Fibroblast of skin of right quadriceps (primary cell): ENCODE measurements around the gene RCOR1.
"Not testable (repeated sequence)": the region's sequence is repeated elsewhere in the genome, so short reads cannot be mapped to it uniquely, and the experiment has no call there.

ENCODE experiments used
- DNase-seq: peaks from one replicate; pipeline ENCODE4 v3.0.0-alpha.2; 2013

The RCOR1 gene

DNA sequence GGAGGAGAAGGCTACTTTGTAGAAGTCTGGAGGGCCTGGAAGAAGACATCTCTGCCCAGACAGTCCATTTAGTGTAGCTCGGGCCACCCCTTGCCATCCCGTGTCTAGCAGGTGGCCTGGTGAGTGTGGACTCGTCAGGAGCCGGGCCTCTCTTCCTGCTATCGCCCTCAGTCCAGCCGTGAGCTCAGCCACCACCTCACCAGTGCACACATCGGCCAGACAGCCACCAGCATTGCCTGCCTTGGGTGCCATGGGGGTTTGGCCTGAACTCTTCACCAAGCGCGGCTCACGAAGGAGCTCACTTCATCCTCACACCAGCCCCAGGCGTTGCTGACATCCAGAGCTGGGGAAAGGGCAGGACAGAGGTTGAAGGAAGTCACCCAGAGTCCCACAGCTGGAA is 165.2 kb downstream of the RCOR1 start:
- DNase-seq: no peak

DNA sequence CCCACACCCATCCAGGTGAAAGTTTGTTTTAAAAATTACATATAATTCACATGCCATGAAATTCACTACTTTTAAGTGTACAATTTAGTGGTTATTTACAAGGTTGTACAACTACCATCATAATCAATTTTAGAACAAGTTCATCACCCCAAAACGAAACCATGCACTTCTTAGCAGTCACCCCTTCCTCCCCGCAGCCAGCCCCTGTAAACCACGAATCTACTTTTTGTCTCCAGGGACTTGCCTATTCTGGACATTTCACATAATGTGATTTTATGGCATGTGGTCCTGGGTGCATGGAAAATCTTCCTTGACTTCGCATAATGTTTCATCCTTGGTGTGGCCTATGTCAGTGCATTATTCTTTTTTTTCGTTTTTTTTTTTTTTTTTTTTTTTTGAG is 165.6 kb downstream of the RCOR1 start:
- DNase-seq: no peak

GRCh38 chr14:102759456-102760187 is 167.2 kb downstream of the RCOR1 start:
- no peak for DNase-seq

DNA sequence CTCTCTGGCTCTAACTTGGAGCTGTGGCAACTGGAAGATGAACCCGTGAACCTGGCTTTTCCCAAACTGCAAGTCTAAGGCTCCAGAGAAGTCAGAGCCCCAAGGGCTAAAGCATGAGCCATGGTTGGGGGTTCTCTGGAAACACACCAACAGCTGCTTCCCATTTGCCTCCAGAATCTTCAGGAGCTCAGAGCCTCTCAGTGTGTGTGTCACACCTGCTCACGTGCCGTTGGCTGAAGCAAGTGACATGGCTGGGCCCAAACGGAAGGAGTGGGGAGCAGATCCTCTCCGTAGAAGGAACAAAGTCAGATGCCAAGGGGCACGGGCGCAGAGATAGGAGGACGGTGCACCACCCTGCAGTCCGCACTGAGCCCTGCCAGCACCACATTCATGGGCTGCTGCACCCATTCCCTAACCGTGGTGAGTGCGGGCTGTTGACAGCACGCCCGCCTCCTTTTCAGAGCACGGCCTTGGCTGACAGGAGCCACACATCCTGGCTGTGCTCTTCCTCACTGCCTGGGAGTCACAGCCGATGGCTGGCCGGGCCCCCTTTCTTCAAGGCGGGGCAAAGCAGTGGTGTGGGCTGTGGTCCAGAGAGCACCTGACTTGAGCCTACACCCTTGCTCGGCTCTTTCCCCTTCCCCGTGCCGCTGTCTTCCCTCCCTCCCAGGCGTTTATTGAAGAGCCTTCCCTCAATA is 168.2 kb downstream of the RCOR1 start:
- DNase-seq: no peak

DNA sequence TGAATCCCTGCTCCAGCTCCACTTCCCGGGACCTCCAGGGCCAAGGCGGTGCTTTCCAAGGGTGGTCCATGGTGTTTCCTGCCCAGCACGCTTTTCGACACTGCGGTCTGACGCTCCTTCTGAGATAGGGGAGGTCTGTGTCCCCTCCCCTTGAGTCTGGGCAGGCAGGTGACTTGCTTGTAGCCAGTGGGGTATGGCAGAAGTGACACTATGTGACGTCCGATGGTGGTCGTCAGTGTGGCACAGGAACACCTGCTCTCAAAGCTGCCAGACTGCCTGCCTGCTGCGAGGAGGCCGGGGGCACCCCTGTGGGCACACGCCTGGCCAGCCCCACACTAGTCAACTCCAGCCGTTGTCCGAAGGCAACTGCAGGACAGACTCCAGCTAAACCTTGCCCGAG is 168.8 kb downstream of the RCOR1 start:
- DNase-seq: no peak

DNA sequence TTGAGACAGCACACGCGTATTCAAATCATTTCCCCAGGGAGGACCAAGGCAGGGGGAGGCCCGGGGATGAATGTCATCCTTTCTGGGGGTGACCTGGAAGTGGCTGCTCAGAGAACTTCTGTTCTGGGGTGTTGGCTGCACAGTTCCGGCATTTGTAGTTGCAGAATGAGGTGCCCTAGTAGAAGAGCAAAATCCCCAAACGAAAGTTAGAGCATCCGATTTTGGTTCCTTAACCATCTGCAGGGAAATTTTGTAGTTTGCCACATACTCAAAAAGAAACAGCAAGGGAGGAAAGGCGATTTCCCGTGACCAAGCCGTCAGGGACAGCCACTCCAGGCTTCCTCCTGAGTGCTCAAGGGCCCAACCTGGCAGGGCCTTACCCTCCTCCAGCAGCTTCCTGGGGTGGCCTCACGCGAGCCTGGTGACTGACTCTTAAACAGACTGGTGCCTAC is 171.8 kb downstream of the RCOR1 start:
- no peak for DNase-seq

DNA sequence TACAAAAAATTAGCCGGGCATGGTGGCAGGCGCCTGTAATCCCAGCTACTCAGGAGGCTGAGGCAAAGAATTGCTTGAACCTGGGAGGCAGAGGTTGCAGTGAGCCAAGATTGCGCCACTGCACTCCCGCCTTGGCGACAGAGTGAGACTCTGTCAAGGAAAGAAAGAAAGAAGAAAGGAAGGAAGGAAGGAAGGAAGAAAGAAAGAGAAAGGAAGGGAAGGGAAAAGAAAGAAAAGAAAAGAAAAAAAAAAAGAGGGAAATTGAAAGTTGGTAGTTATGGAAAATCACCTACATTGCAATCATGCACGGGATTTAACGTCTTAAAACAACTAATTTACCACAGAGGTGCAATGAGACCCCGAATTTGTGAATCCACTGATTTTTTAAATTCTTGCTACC is 173.3 kb downstream of the RCOR1 start:
- not testable (repeated sequence) for DNase-seq

- DNase-seq: no peak
Measured at GRCh38 chr14:102768223-102769048, 176.0 kb downstream of the RCOR1 start.

DNA sequence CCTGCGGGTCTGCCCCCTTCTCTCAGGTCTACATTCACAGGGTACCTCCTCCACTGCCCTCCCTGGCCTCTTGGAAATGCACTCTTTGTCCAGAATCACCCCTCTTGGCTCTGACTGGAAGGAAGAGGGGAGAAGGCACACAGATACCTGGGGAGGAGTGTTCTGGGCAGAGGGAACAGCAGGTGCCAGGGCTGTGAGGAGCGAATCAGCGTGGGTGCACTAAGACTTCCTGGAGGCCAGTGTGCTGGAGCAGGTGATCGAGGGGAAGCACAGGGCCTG is 176.5 kb downstream of the RCOR1 start:
- DNase-seq: no peak

- no peak for DNase-seq
Measured at GRCh38 chr14:102770147-102771123, 178.0 kb downstream of the RCOR1 start.

DNA sequence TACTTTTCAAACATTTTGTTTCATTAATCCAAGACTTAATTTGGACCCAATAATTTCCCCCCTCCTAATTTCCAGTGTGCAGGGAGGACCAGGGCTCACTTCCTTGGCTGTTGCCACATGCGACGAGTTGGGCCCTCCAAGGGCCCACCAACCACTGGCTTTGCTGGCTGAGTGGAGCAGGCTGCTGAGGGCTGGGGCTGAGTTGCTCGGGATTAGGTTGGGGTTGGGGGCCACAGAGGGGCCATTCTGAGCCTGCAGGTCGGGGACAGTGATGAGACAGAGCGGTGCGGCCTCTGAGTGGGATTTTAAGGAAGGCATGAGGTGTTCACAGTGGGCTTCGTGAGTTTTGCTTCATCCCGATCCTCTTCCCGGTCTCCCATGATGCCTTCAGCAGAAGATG is 178.7 kb downstream of the RCOR1 start:
- DNase-seq: no peak

DNA sequence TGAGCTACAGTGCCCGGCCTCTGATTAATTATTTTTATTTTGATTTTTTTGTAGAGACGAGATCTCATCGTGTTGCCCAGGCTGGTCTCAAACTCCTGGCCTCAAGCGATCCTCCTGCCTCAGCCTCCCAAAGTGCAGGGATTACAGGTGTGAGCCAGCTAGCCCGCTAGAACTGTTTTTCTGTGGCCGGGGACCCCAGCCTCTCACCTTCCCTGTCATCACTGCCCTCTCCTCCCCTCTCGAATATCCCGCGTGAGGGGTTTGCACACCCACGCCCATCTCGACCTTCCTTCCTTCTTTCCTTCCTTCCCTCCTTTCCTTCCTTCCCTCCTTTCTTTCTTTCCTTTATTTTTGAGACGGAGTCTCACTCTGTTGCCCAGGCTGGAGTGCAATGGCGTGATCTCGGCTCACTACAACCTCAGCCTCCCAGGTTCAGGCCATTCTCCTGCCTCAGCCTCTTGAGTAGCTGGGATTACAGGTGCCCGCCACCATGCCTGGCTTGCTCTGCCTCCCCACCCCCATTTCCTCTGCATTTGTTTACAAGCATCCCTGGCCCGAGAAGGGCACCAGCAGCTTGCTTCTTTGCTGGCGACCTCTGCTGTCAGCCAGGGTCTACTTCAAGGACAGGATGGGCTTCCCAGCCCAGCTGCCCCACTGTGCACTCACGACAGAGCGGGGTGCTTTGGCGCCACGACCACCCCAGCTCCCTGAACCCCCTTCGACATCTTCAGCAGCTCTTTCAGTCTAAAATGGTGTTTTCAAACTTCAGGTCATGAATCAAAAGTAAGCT is 180.5 kb downstream of the RCOR1 start:
- no peak for DNase-seq

DNA sequence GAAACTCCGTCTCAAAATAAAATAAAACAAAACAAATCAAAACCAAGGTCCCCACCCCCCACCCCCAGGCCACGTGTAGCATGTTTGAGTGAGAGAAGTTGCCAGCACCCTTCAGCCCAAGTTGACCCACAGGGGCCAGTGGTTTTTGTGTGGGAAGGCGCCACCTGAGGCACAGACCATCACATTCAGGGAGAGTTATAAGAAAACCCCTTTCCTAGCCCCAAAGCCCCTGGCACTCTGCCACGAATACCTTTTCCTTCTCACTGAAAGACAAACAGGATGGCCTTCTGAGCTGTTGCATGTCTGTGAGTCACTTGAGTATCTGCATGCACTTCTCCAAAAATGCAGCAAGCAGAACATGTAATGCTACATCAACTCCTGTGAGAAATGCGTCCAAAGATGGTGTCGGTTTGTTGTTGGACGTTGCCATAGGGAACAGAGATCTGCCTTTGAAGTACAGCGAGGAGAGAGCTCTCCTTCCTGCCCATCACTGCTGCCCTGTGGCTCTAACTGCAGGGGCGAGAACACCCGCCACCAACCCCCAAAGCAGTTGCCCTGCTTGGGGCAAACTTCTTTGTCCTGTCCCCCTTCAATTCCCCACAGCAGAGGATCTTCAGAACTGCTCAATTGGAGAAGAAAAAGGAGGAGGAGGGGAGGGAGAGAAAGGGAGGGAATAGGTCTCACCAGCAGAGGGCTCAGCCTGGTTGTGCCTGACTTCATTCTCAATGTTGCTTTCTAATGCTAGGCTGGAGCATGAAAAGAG is 182.1 kb downstream of the RCOR1 start:
- peak; percentile 69 for DNase-seq

GRCh38 chr14:102775855-102776760 is 183.7 kb downstream of the RCOR1 start:
- DNase-seq: peak; percentile 61

DNA sequence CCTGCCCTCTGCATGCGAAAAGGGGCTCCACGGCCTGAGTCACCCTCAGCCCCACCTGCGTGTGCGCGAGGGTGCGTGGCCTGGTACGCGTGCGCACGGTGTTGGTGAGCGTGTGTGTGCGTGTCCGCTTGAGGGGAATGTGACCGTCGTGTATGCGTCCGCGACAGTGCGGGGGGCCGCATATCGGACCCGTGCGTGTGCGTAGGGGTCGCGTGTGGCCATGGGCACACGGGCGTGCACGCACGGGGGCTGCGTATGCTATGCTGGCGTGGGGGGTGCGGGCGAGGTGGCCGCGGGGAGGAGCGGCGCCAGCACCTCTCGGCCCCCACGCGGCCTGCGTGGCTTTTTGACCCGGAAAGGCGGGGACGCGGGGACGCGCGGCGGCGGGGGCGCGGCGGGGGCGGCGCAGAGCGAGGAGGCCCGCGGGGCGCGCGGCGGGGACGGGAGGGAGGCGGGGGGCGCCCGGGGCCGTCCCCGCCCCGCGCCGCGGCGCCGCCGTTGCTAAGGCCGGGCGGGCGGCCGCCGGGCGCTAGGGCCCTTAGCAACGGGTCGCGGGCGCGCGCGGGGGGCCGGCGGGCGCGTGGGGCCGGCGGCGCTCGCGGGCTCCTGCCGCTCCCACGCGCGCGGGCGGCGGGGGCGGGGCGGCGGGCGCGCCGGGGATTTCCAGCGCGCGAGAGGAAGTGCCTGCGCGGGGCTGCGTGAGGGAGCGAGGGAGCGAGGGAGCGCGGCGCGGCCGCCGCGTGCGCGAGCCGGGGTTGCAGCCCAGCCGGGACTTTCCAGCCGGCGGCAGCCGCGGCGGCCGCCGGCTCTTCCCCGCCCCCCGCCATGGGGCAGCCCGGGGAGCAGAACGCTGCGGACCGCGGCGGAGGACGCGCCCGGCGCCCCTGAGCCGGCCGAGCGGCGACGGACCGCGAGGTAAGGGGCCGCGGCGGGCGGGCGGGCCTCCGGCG is 184.6 kb downstream of the RCOR1 start, which contains the start of gene TRAF3:
TSS of gene TRAF3 (plus strand) at position 689 of the 950 bp plus-strand sequence. CDS start 92,753 bp downstream, outside the sequence.
- peak; percentile 60 for DNase-seq

- DNase-seq: no peak
Measured at GRCh38 chr14:102777711-102778337, 185.4 kb downstream of the RCOR1 start.

DNA sequence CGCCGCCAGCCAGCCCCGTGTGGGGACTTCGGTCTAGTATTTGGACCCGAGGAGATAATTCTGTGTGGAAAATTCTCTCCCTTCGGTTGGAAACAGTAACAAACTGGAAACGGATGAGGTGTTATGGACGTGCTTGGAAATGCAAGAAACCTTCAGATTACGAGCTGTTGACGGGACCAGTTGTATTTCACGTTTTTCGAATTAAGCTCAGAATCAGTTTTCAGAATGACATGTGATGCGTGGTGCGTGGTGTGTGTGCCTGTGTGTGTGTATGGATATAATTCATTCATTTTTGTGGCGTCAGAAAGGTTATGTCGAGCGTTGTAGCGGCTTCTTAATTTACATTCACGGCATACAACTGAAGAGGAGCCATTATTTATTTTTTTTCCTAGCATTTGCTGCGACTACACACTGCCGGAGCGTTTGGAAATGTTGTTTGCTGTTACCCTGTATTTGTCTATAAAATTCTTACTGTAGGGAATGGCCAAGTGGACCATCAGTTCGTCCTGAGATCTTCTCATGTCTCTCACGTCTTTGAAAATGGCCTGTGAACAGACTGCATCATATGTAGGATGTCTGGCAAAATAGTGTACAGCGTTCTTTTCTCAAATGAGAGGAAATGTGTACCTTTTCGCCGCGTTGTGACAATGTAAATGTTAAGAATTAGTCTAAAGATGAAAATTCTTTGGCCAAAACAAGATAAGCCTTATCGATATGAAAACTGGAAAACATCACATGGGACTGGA is 186.1 kb downstream of the RCOR1 start:
- no peak for DNase-seq
